Keratinocyte (primary cell): ENCODE measurements around the gene ORM1. TPM values are rescaled to one million over a fixed set of nuclear protein-coding genes. Genes with fewer than 3 reads are reported as not detected.

Experiments
- DNase-seq: peaks from one replicate; pipeline ENCODE4 v3.0.0-alpha.2; 2011; ENCODE audit warnings: low read depth, missing footprints, low spot score
- FAIRE-seq: peaks from 2 replicates; lab custom pipeline; 2011; peaks lifted over from hg19 to GRCh38; lab: Jason Lieb, UNC
- H2AFZ ChIP-seq: 2 replicates; pipeline ENCODE4 v1.6.0; 2012; ENCODE audit warnings: low read length, control low read depth, inconsistent platforms; ENCODE audit not compliant: control insufficient read depth
- H3K27ac ChIP-seq: 2 replicates; pipeline ENCODE4 v1.5.1; 2011; ENCODE audit warnings: low read length; ENCODE audit not compliant: control insufficient read depth, insufficient read depth
- H3K27me3 ChIP-seq: 3 replicates; pipeline ENCODE4 v1.6.0; 2011; ENCODE audit warnings: low read length; ENCODE audit not compliant: control insufficient read depth, insufficient read depth; ENCODE audit errors: extremely low read depth
- H3K36me3 ChIP-seq, 2 experiments: 2 replicates in 1 of 2; 3 replicates in 1 of 2; pipeline ENCODE4 v1.5.1; 2011; ENCODE audit warnings: low read length in 2 of 2, mild to moderate bottlenecking in 1 of 2; ENCODE audit not compliant: control insufficient read depth in 2 of 2, insufficient read depth in 2 of 2; ENCODE audit errors: extremely low read depth in 1 of 2
- H3K4me1 ChIP-seq: 3 replicates; pipeline ENCODE4 v1.5.1; 2011; ENCODE audit warnings: low read length; ENCODE audit not compliant: control insufficient read depth, insufficient read depth; ENCODE audit errors: extremely low read depth
- H3K4me2 ChIP-seq: 3 replicates; pipeline ENCODE4 v1.6.0; 2011; ENCODE audit warnings: low read depth, low read length; ENCODE audit not compliant: control insufficient read depth, insufficient read depth; ENCODE audit errors: extremely low read depth
- H3K4me3 ChIP-seq, 3 experiments: fragments of 200-600 bp in 1 of 3; sonication (generic) in 1 of 3; 2 replicates in 2 of 3; 3 replicates in 1 of 3; pipeline ENCODE4 v1.5.1; 2011 to 2016; ENCODE audit warnings: low read length in 3 of 3, mild to moderate bottlenecking in 3 of 3, control low read depth in 2 of 3, inconsistent platforms in 1 of 3, low read depth in 1 of 3, mixed read lengths in 1 of 3, mixed run types in 1 of 3, moderate library complexity in 1 of 3; ENCODE audit not compliant: control insufficient read depth in 2 of 3, insufficient read depth in 2 of 3; ENCODE audit errors: extremely low read depth in 1 of 3
- H3K79me2 ChIP-seq: 2 replicates; pipeline ENCODE4 v1.6.0; 2012; ENCODE audit warnings: low read length; ENCODE audit not compliant: control insufficient read depth, insufficient read depth
- H3K9ac ChIP-seq: 3 replicates; pipeline ENCODE4 v1.6.0; 2011; ENCODE audit warnings: low read length; ENCODE audit not compliant: control insufficient read depth, insufficient read depth; ENCODE audit errors: extremely low read depth
- H3K9me1 ChIP-seq: 3 replicates; pipeline ENCODE4 v1.6.0; 2011; ENCODE audit warnings: low read length; ENCODE audit not compliant: control insufficient read depth, insufficient read depth; ENCODE audit errors: extremely low read depth
- H3K9me3 ChIP-seq: 2 replicates; pipeline ENCODE4 v1.5.1; 2012; ENCODE audit warnings: low read depth, low read length; ENCODE audit not compliant: control insufficient read depth
- H4K20me1 ChIP-seq: 3 replicates; pipeline ENCODE4 v1.6.0; 2011; ENCODE audit warnings: low read length; ENCODE audit not compliant: control insufficient read depth, insufficient read depth; ENCODE audit errors: extremely low read depth
- CTCF ChIP-seq, 3 experiments: IDR thresholded peaks in 1 of 3; conservative IDR thresholded peaks in 1 of 3; optimal IDR thresholded peaks in 1 of 3; 2 replicates in 2 of 3; 3 replicates in 1 of 3; pipeline versions ENCODE3 to v1.5.1; 2011; ENCODE audit warnings: low read length in 3 of 3, mild to moderate bottlenecking in 3 of 3, moderate library complexity in 2 of 3, control low read depth in 1 of 3, inconsistent platforms in 1 of 3; ENCODE audit not compliant: insufficient read depth in 2 of 3; ENCODE audit errors: extremely low read depth in 1 of 3
- EZH2 ChIP-seq: IDR thresholded peaks from one replicate; pipeline ENCODE4 v1.6.1; 2012; ENCODE audit warnings: inconsistent platforms, mild to moderate bottlenecking, low read length, moderate library complexity
- dilution Hi-C: fragments of 300-500 bp; cut with MboI; formaldehyde crosslinking; loops from one replicate; pipeline ENCODE4 v1.7.0; 2020; ENCODE audit warnings: low sequenced_read_pairs; ENCODE audit not compliant: extremely low pct_ligation_motif_present
- polyA plus RNA-seq, 5 experiments: library from polyadenylated mRNA; depleted of rRNA in 3 of 5; stranded (reverse) in 3 of 5; stranded (forward) in 1 of 5; unstranded in 1 of 5; fragments of >200 nt; gene quantifications; 1 replicate in 1 of 5; 2 replicates in 3 of 5; 3 replicates in 1 of 5; pipeline versions ENCODE4 v1.2.1 to v1.2.3, GENCODE V29; 2011 to 2012; ENCODE audit warnings: missing spikeins in 2 of 5, low read depth in 1 of 5, low replicate concordance in 1 of 5

Gene ORM1
- polyA plus RNA-seq, 1 donor (not counting 4 experiments of a cell fraction or from before 2014, with no cell fraction given): not detected

DNA sequence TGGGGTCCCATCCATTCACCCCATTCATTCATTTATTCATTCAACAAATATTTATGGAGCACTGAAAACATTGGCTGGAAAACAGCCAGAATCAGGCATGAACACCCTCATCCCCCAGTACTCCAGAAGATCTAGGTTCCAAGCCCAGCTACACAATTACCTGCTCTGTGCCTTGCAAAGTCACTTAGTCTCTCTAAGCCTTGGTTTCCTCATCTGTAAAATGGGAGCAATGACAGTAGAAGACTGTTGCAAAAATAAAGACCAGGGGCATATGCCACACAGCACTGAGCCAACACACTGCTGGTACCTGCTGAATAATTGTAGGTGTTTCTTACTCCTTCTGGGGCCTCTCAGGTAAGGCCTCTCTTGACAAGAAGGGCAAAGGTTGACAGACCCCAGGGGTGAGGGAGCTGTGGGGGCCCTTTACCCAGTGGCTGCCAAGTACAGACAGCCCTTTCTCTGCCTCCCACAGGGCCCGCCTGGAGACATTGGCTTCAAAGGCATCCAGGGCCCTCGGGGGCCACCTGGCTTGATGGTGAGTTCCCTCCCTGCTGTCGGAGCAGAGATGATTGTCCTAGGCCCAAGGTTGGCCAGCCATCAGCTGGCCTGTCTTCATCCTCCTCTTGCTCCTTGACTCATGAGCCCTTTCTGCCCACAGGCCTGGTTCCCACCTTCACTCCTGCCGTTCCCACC is 22.6 kb upstream of the ORM1 start:
- no peak for DNase-seq
- Histone ChIP-seq H3K27me3 (no peaks in the 10 kb centered on the region), H3K4me2 (no peak overlapping the region), H3K79me2 (no peaks in the 10 kb centered on the region), H3K9me3 (no peaks in the 10 kb centered on the region), H3K4me3 (no peak overlapping the region), H4K20me1 (no peaks in the 10 kb centered on the region), H3K36me3 (peaks cover 24 to 29% of the 10 kb centered on the region in 2 experiments), H3K4me1 (no peaks in the 10 kb centered on the region), H2AFZ (no peak overlapping the region), H3K9ac (no peak overlapping the region), H3K9me1 (no peaks in the 10 kb centered on the region), H3K27ac (no peak overlapping the region)
- FAIRE-seq: no peak
- TF ChIP-seq CTCF (optimal IDR thresholded peaks at IDR 0.05 in 1 of 3, IDR thresholded peaks at IDR 0.05 in 1 of 3, conservative IDR thresholded peaks at IDR 0.05 in 1 of 3; ENCODE audit: extremely low read depth in 1 of 3, insufficient read depth in 2 of 3, low read length in 3 of 3): no peak
- TF ChIP-seq EZH2: no peak
- dilution Hi-C loops: no loop called here

GRCh38 chr9:114300846-114301797 is 21.8 kb upstream of the ORM1 start:
- dilution Hi-C loops: no loop called here
- peaks cover 24 to 34% of the 10 kb centered on the region in 2 experiments for H3K36me3 ChIP-seq
- no peak for FAIRE-seq

More at GRCh38 chr9:114300846-114301797, 21.8 kb upstream of the ORM1 start:
- Histone ChIP-seq H3K27ac (no peak overlapping the region), H3K9me3 (no peaks in the 10 kb centered on the region), H3K79me2 (no peaks in the 10 kb centered on the region), H3K9ac (no peak overlapping the region), H3K4me3 (no peak overlapping the region), H3K9me1 (no peaks in the 10 kb centered on the region), H3K4me2 (no peak overlapping the region), H3K4me1 (no peaks in the 10 kb centered on the region), H4K20me1 (no peaks in the 10 kb centered on the region), H2AFZ (no peak overlapping the region), H3K27me3 (no peaks in the 10 kb centered on the region)
- no peak for TF ChIP-seq EZH2
- no peak for TF ChIP-seq CTCF (optimal IDR thresholded peaks at IDR 0.05 in 1 of 3, IDR thresholded peaks at IDR 0.05 in 1 of 3, conservative IDR thresholded peaks at IDR 0.05 in 1 of 3; ENCODE audit: extremely low read depth in 1 of 3, insufficient read depth in 2 of 3, low read length in 3 of 3)
- DNase-seq: no peak
